Activated naive CD8-positive, alpha-beta T cell treated with anti-CD3 and anti-CD28 coated beads, Interleukin-2, amount 50 U/mL, for 24 hours (primary cell): ENCODE results near the gene MALT1.

ENCODE experiments used
- ATAC-seq: fragments of 150-1000 bp; cut with Tn5 transposase; one replicate; pipeline ENCODE4 v1.10.0; 2021
- DNase-seq: peaks from one replicate; pipeline ENCODE4 v3.0.0; 2021
- H3K27ac Mint-ChIP-seq: one replicate; pipeline ENCODE4 v1.8.0; 2021; ENCODE audit warnings: mild to moderate bottlenecking, mixed read lengths
- H3K27me3 Mint-ChIP-seq: one replicate; pipeline ENCODE4 v1.8.0; 2021; ENCODE audit warnings: mixed read lengths
- H3K36me3 Mint-ChIP-seq: one replicate; pipeline ENCODE4 v1.8.0; 2021; ENCODE audit warnings: low read depth, mixed read lengths
- H3K4me1 Mint-ChIP-seq: one replicate; pipeline ENCODE4 v1.8.0; 2021; ENCODE audit warnings: mixed read lengths
- H3K4me3 Mint-ChIP-seq: one replicate; pipeline ENCODE4 v1.8.0; 2021; ENCODE audit warnings: mild to moderate bottlenecking, moderate library complexity, mixed read lengths
- H3K9me3 Mint-ChIP-seq: one replicate; pipeline ENCODE4 v1.8.0; 2021; ENCODE audit warnings: mixed read lengths

Gene MALT1

GRCh38 chr18:58723810-58724602 is 52.7 kb downstream of the MALT1 start:
- DNase-seq (no peak), ATAC-seq (no peak)
- H3K9me3 Mint-ChIP-seq, result no peaks in the 10 kb centered on the region
- no peaks in the 10 kb centered on the region for H3K27me3 Mint-ChIP-seq
- H3K4me1 Mint-ChIP-seq, result no peaks in the 10 kb centered on the region
- H3K27ac Mint-ChIP-seq, result no peak overlapping the region
- H3K36me3 Mint-ChIP-seq, result peaks cover 29% of the 10 kb centered on the region
- no peak overlapping the region for H3K4me3 Mint-ChIP-seq

- Mint-ChIP-seq H3K36me3 (peaks cover 31% of the 10 kb centered on the region), H3K4me3 (no peak overlapping the region), H3K4me1 (no peaks in the 10 kb centered on the region), H3K9me3 (no peaks in the 10 kb centered on the region), H3K27ac (no peak overlapping the region), H3K27me3 (no peaks in the 10 kb centered on the region)
- DNase-seq (no peak), ATAC-seq (no peak)
These were observed 55.4 kb downstream of the MALT1 start for GRCh38 chr18:58726671-58727070.

DNA sequence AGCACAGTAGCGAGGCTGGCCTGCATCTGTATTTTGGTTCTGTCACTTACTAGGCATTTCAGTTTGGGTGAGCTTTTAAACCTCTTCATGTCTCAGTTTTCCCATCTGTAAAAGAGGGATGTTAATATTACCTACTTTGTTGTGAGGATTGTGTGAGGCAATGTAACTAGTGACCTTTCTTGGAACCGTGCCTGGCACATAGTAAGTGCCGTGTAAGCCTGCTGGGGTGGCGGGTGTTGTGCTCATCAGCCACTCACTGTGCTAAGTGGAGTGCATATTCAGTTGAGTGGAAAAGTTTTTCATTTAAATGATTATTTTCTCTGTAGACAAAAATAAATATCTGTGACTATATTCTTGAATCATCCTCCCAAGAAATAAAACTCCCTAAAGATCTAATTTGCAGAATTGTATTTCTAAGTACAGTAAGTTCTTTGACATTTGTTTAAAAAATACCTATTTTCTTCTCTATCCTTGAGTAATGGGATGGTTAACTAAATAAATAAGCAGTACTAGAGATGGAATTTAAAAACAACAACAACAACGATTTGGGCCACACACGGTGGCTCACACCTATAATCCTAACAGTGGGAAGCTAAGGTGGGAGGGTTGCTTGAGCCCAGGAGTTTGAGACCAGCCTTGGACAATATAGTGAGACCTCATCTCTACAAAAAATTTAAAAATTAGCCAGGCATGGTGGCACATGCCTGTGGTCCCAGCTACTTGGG is 56.7 kb downstream of the MALT1 start:
- Mint-ChIP-seq H3K36me3 (peaks cover 35% of the 10 kb centered on the region), H3K4me1 (no peaks in the 10 kb centered on the region), H3K9me3 (no peaks in the 10 kb centered on the region), H3K4me3 (no peak overlapping the region), H3K27ac (no peak overlapping the region), H3K27me3 (no peaks in the 10 kb centered on the region)
- no peak for ATAC-seq
- DNase-seq, result no peak

- Mint-ChIP-seq H3K4me1 (no peaks in the 10 kb centered on the region), H3K9me3 (no peaks in the 10 kb centered on the region), H3K27ac (no peak overlapping the region), H3K36me3 (peaks cover 33% of the 10 kb centered on the region), H3K27me3 (no peaks in the 10 kb centered on the region), H3K4me3 (no peak overlapping the region)
- ATAC-seq (no peak), DNase-seq (no peak)
These were observed 57.5 kb downstream of the MALT1 start for GRCh38 chr18:58728719-58729118.

GRCh38 chr18:58730618-58731017 is 59.4 kb downstream of the MALT1 start:
- no peaks in the 10 kb centered on the region for H3K27me3 Mint-ChIP-seq
- DNase-seq, result no peak
- no peak for ATAC-seq
- H3K36me3 Mint-ChIP-seq, result peaks cover 39% of the 10 kb centered on the region
- H3K27ac Mint-ChIP-seq, result no peak overlapping the region
- H3K4me3 Mint-ChIP-seq, result no peak overlapping the region
- peaks cover 5% of the 10 kb centered on the region for H3K4me1 Mint-ChIP-seq
- H3K9me3 Mint-ChIP-seq, result no peaks in the 10 kb centered on the region

- Mint-ChIP-seq H3K27me3 (no peaks in the 10 kb centered on the region), H3K4me3 (no peak overlapping the region), H3K4me1 (peaks cover 5% of the 10 kb centered on the region), H3K36me3 (peaks cover 49% of the 10 kb centered on the region), H3K9me3 (no peaks in the 10 kb centered on the region), H3K27ac (no peak overlapping the region)
- no peak for ATAC-seq
- no peak for DNase-seq
These were observed 61.2 kb downstream of the MALT1 start for GRCh38 chr18:58732471-58732870.

- Mint-ChIP-seq H3K36me3 (peaks cover 49% of the 10 kb centered on the region), H3K9me3 (no peaks in the 10 kb centered on the region), H3K4me1 (peaks cover 5% of the 10 kb centered on the region), H3K27me3 (no peaks in the 10 kb centered on the region), H3K27ac (no peak overlapping the region), H3K4me3 (no peak overlapping the region)
- no peak for DNase-seq
- ATAC-seq, result no peak
These were observed 62.6 kb downstream of the MALT1 start for GRCh38 chr18:58733866-58734265.

DNA sequence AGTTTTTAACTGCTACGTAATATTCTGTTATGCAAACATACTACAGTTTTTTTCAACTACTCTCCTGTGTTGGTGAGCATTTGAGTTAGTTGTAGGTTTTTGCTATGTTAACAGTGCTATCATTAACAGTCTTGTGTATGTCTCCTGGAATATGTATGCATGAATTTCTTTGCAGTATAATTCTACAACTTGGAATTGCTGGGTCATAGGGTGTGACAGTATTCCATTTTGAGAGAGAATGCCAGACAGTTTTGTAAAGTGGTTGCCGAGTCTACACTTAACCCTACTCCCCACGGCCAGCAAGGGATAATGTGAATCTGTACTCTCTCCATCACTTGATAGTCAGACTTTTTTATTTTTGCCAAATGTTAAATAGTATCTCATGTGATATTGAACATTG is 67.1 kb downstream of the MALT1 start:
- DNase-seq, result no peak
- no peak overlapping the region for H3K4me3 Mint-ChIP-seq
- no peaks in the 10 kb centered on the region for H3K9me3 Mint-ChIP-seq
- no peaks in the 10 kb centered on the region for H3K27me3 Mint-ChIP-seq
- H3K27ac Mint-ChIP-seq, result no peak overlapping the region
- no peak for ATAC-seq
- peaks cover 9% of the 10 kb centered on the region for H3K4me1 Mint-ChIP-seq
- H3K36me3 Mint-ChIP-seq, result peaks cover 51% of the 10 kb centered on the region

GRCh38 chr18:58745914-58746313 is 74.6 kb downstream of the MALT1 start:
- DNase-seq (no peak), ATAC-seq (no peak)
- peaks cover 2% of the 10 kb centered on the region for H3K4me1 Mint-ChIP-seq
- H3K27ac Mint-ChIP-seq, result no peak overlapping the region
- H3K36me3 Mint-ChIP-seq, result peaks cover 67% of the 10 kb centered on the region
- no peak overlapping the region for H3K4me3 Mint-ChIP-seq
- H3K27me3 Mint-ChIP-seq, result no peaks in the 10 kb centered on the region
- peaks cover 13% of the 10 kb centered on the region for H3K9me3 Mint-ChIP-seq

DNA sequence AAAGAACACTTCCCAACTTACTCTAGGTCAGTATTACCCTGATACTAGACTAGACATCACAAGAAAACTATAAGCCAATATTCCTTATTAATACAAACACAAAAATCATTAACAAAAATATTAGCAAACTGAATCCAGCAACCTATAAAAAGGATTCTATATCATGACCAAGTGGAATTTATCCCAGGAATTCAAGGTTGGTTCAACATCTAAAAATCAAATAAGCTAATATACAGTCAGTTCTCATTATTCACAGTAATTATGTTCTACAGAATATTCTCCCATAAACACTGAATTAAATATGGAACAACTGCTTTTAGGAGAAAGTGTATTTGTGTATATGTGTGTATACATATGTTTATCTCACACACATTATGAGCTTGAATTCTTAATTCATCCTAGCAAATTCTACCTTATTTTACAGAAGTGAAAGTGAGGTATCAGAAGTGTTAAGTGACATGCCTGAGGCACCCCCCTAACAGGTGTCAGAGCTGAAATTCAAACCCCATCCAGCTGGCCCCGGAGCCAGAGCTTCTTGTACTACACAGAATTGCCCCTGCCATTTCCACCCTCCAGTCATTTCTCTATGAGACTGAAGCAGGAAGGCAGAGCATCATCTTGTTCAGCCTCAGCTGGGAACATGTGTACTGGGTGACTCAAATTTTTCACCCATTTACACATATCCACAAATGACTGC is 77.8 kb downstream of the MALT1 start:
- no peak overlapping the region for H3K27ac Mint-ChIP-seq
- peaks cover 61% of the 10 kb centered on the region for H3K36me3 Mint-ChIP-seq
- no peak for DNase-seq
- no peaks in the 10 kb centered on the region for H3K27me3 Mint-ChIP-seq
- H3K9me3 Mint-ChIP-seq, result peaks cover 13% of the 10 kb centered on the region
- no peak for ATAC-seq
- H3K4me1 Mint-ChIP-seq, result peaks cover 1% of the 10 kb centered on the region
- no peak overlapping the region for H3K4me3 Mint-ChIP-seq

DNA sequence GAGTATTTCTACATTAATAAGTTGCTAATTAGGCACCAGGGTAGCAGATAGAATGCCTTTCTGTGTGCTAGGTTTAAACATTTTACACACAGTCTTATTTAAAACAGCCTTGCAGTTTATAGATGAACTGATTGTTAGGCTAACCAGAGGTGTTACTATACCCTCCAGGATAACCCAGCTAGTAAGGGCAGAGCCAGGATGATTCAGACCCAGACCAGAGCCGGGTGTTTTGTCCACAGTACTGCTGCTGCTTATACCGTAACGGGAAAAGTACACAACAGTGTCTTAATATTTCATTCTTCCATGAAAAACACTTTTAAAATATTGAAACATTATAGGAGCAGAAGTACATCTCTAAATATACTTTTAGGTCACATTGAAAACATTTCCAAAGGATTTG is 82.7 kb downstream of the MALT1 start:
- Mint-ChIP-seq H3K27ac (no peak overlapping the region), H3K9me3 (no peaks in the 10 kb centered on the region), H3K36me3 (peaks cover 18% of the 10 kb centered on the region), H3K27me3 (no peaks in the 10 kb centered on the region), H3K4me3 (no peak overlapping the region), H3K4me1 (peaks cover 23% of the 10 kb centered on the region)
- ATAC-seq (no peak), DNase-seq (no peak)

DNA sequence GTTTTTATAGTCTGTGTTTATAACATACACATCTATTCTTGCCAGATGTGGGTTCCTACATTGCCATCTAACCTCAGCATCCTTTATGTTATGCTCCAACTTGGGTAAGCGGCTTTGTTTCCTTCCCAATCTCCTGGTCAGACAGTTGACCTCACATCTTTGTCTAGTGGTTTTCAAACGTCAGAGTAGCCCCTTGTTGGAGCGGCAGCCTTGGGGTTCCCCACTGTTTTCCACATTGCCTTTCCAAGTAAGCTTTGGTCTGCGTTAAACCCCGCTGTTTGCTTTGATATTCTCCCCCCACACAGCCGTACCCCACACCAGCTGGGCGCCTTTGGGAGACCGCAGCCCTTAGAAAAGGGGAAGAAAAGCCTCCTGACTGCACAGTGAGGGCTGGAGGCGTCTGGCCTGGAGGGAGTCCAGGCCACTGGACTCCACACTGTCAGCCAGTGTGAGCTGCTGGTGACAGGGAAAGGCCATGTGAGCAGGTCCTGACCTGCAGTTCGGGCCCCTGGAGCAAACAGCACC is 83.3 kb downstream of the MALT1 start:
- H3K27me3 Mint-ChIP-seq, result no peaks in the 10 kb centered on the region
- peaks cover 23% of the 10 kb centered on the region for H3K4me1 Mint-ChIP-seq
- peaks cover 11% of the 10 kb centered on the region for H3K36me3 Mint-ChIP-seq
- H3K4me3 Mint-ChIP-seq, result no peak overlapping the region
- ATAC-seq (peak; percentile 37), DNase-seq (no peak)
- no peaks in the 10 kb centered on the region for H3K9me3 Mint-ChIP-seq
- peak overlapping the region; percentile 53 for H3K27ac Mint-ChIP-seq

DNA sequence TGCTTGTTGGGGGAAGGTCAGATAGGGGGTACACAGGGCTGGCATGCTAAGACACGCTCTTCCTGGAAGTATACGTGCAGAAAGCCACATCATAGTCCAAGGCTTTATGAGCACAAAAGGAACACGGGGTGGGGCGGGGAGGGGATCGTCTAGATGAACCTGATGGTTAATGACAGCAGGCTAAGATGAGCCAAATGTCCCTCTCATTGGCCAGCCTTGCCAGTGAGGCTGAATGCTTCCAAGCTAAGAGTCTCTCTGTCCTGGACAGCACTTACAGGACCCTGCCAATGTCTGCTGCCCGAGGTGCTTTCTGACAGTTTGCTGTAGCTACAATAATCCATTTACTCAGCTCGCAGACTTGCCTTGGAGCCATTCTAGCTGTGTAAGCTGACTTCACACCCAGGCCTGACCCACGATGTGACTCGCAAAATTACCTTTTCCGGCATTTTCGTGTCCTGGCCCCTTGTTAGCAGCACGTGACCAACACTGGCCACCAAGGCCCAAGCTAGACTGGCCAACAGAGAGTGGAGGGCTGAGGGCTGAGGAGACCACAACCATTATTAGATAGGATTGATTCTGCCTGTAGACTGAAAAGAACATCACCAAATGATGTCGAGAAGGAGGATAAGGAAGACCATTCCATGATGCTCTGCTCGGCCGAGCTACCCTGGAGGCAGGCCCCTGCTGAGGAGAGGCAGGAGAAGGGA is 84.2 kb downstream of the MALT1 start:
- no peaks in the 10 kb centered on the region for H3K27me3 Mint-ChIP-seq
- peak; percentile 42 for ATAC-seq
- no peaks in the 10 kb centered on the region for H3K9me3 Mint-ChIP-seq
- no peak overlapping the region for H3K4me3 Mint-ChIP-seq
- no peak for DNase-seq
- H3K36me3 Mint-ChIP-seq, result peaks cover 3% of the 10 kb centered on the region
- H3K27ac Mint-ChIP-seq, result peak overlapping the region; percentile 53
- peaks cover 23% of the 10 kb centered on the region for H3K4me1 Mint-ChIP-seq

DNA sequence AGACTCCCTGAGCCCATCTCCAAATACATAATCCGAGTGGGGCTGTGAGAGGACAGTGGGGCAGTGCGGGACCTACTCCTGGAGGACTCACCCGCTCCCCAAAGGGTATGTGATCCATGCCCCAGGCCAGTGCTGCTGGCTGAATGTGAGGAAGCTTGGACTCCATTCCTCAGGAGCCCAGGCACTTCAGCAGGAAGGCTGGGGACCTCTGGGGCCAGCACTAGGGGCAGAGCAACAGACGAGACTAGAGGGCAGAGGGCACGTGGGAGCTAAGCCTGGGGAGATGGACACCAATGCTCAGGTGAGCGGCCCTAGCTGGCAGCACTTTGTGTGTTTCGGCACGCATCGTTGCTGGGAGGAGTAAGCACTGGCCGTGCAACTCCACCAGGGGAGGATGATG is 84.9 kb downstream of the MALT1 start:
- ATAC-seq (peak; percentile 18), DNase-seq (no peak)
- H3K27ac Mint-ChIP-seq, result no peak overlapping the region
- H3K27me3 Mint-ChIP-seq, result no peaks in the 10 kb centered on the region
- no peaks in the 10 kb centered on the region for H3K9me3 Mint-ChIP-seq
- H3K36me3 Mint-ChIP-seq, result no peaks in the 10 kb centered on the region
- H3K4me3 Mint-ChIP-seq, result no peak overlapping the region
- H3K4me1 Mint-ChIP-seq, result peaks cover 27% of the 10 kb centered on the region
